Adrenal gland (tissue), 12 donors: ENCODE results near the gene FMNL2. TPM values are rescaled to one million over a fixed set of nuclear protein-coding genes. Genes with fewer than 3 reads are reported as not detected.

Experiments used
- DNase-seq, 7 donors: peaks; one replicate each; pipeline ENCODE4 v3.0.0-alpha.2; 2019 to 2020
- H3K27ac ChIP-seq, 5 donors: fragments of 200-600 bp; sonication (generic) in 4 of 5; 1 replicate in 3 of 5; 2 replicates in 2 of 5; pipeline versions ENCODE4 v1.5.1 to v1.8.0; 2016 to 2020; ENCODE audit warnings: mild to moderate bottlenecking in 1 of 5
- H3K27me3 ChIP-seq: fragments of 200-600 bp; 2 replicates; pipeline ENCODE4 v1.8.0; 2021
- H3K36me3 ChIP-seq, 2 donors: fragments of 200-600 bp; replicated peaks in 1 of 2; 1 replicate in 1 of 2; 2 replicates in 1 of 2; pipeline versions ENCODE4 v1.5.1 to v1.8.0; 2018 to 2022
- H3K4me1 ChIP-seq, 2 donors: fragments of 200-600 bp; replicated peaks in 1 of 2; 1 replicate in 1 of 2; 2 replicates in 1 of 2; pipeline versions ENCODE4 v1.5.1 to v1.8.0; 2018 to 2021
- H3K4me3 ChIP-seq, 4 donors: fragments of 200-600 bp; sonication (generic) in 3 of 4; one replicate each; pipeline ENCODE4 v1.5.1; 2016 to 2018
- H3K9me3 ChIP-seq, 3 donors: fragments of 200-600 bp; sonication (generic) in 1 of 3; replicated peaks in 1 of 3; 1 replicate in 2 of 3; 2 replicates in 1 of 3; pipeline versions ENCODE4 v1.5.1 to v1.8.0; 2016 to 2021
- CTCF ChIP-seq, 6 experiments: fragments of 450-650 bp in 4 of 6; fragments of 200-600 bp in 2 of 6; sonication (generic) in 1 of 6; IDR thresholded peaks; 1 replicate in 5 of 6; 2 replicates in 1 of 6; pipeline versions ENCODE4 v1.5.1 to v1.8.0; 2016 to 2021; ENCODE audit warnings: antibody characterized with exemption in 6 of 6, mild to moderate bottlenecking in 2 of 6, moderate library complexity in 1 of 6
- POLR2A ChIP-seq, 2 donors: fragments of 450-650 bp; IDR thresholded peaks; one replicate each; pipeline ENCODE4 v1.6.1; 2017; ENCODE audit warnings: antibody characterized with exemption in 2 of 2, mild to moderate bottlenecking in 2 of 2, moderate library complexity in 1 of 2
- WGBS, 4 donors: extraction: QIAGEN DNeasy Blood & Tissue Kit in 2 of 4; methylation state at CpG; one replicate each; pipeline versions ENCODE4 v1.1.5 to v1.1.7; 2013 to 2017; 5-methylcytosine and 5-hydroxymethylcytosine counted together
- intact Hi-C, 2 donors: fragments of 100-400 bp; cut with DNase I; formaldehyde crosslinking; loops; one replicate each; pipeline versions ENCODE4 v1.14.1 to v1.15.0; 2022 to 2023
- polyA plus RNA-seq, 3 donors: library from polyadenylated mRNA; stranded (reverse); fragments of 200-250 nt in 2 of 3; fragments of 350-450 nt in 1 of 3; fragmentation: Illumina TruSeq in 1 of 3; extraction: RNeasy Lipid Tissue Mini Kit (QIAGEN cat#74804) in 1 of 3; gene quantifications; one replicate each; pipeline ENCODE4 v1.2.3, GENCODE V29; 2013 to 2014
- total RNA-seq, 9 donors: library from RNA; depleted of rRNA in 4 of 9; stranded (reverse); fragments of >200 nt in 4 of 9; fragments of 120-200 nt in 1 of 9; fragmentation: NEBNext Ultra II Directional in 1 of 9; extraction: Animal tissue kit (Norgen Biotek cat#: 25700) in 1 of 9; gene quantifications; one replicate each; pipeline versions ENCODE4 v1.1.0 to v1.2.4, GENCODE V29; 2013 to 2023
- donor health status: healthy with polysubstance abuse.
- donor health status: Bipolar disorder and iron deficiency.
- donor health status: DM: yes; HTN: yes; CAD: no.
- donor health status: DM: no; HTN: no; CAD: no.
- donor health status: DM: no; HTN: no; CAD: no.
- donor health status: DM: yes; HTN: yes; CAD: no.

FMNL2 gene
- total and polyA plus RNA-seq, 12 donors, result 23.5 to 54.2 (median 36.7) TPM

- H3K4me1 ChIP-seq, result peaks cover 9 to 13% of the 10 kb centered on the region in 2 donors
- H3K27ac ChIP-seq, result no peak overlapping the region
- H3K4me3 ChIP-seq, result no peak overlapping the region
- TF ChIP-seq CTCF (IDR thresholded peaks at IDR 0.05), result no peak
- TF ChIP-seq POLR2A (IDR thresholded peaks at IDR 0.05), result no peak
- DNase-seq, result no peak
- no peaks in the 10 kb centered on the region for H3K36me3 ChIP-seq
- intact Hi-C loops, result no loop called here
- no peaks in the 10 kb centered on the region for H3K27me3 ChIP-seq
- no peaks in the 10 kb centered on the region for H3K9me3 ChIP-seq
- 29 to 38% (median 35%) methylated on average over 3 of the region's 3 CpGs for WGBS, 4 donors
Observed at GRCh38 chr2:152354909-152355308, 19.9 kb downstream of the FMNL2 start.

- H3K27ac ChIP-seq, result no peak overlapping the region
- DNase-seq, result no peak
- H3K4me3 ChIP-seq, result no peak overlapping the region
- intact Hi-C loops, result no loop called here
- H3K4me1 ChIP-seq, result peaks cover 9 to 13% of the 10 kb centered on the region in 2 donors
- no peaks in the 10 kb centered on the region for H3K36me3 ChIP-seq
- WGBS, 4 donors, result 67 to 83% (median 78%) methylated on average over 2 of the region's 2 CpGs
- H3K27me3 ChIP-seq, result no peaks in the 10 kb centered on the region
- no peak for TF ChIP-seq CTCF (IDR thresholded peaks at IDR 0.05)
- no peak for TF ChIP-seq POLR2A (IDR thresholded peaks at IDR 0.05)
- no peaks in the 10 kb centered on the region for H3K9me3 ChIP-seq
Observed at GRCh38 chr2:152355409-152355831, 20.4 kb downstream of the FMNL2 start.

GRCh38 chr2:152359573-152360363, 24.8 kb downstream of the FMNL2 start:
- 91 to 96% (median 95%) methylated on average over 6 of the region's 6 CpGs for WGBS, 4 donors
- Histone ChIP-seq H3K36me3 (no peaks in the 10 kb centered on the region), H3K27me3 (no peaks in the 10 kb centered on the region), H3K4me1 (peaks cover 6 to 8% of the 10 kb centered on the region in 2 donors), H3K4me3 (no peak overlapping the region), H3K9me3 (no peaks in the 10 kb centered on the region), H3K27ac (no peak overlapping the region)
- no peak for TF ChIP-seq CTCF (IDR thresholded peaks at IDR 0.05)
- no peak for TF ChIP-seq POLR2A (IDR thresholded peaks at IDR 0.05)
- intact Hi-C loops, result no loop called here
- no peak for DNase-seq

- WGBS, 4 donors, result 71 to 90% (median 79%) methylated on average over 1 of the region's 1 CpG
- Histone ChIP-seq H3K27me3 (no peaks in the 10 kb centered on the region), H3K4me1 (peaks cover 8 to 16% of the 10 kb centered on the region in 2 donors), H3K4me3 (no peak overlapping the region), H3K27ac (no peak overlapping the region), H3K36me3 (no peaks in the 10 kb centered on the region), H3K9me3 (no peaks in the 10 kb centered on the region)
- intact Hi-C loops, result no loop called here
- DNase-seq, result no peak
- no peak for TF ChIP-seq CTCF (IDR thresholded peaks at IDR 0.05)
- TF ChIP-seq POLR2A (IDR thresholded peaks at IDR 0.05), result no peak
Observed at GRCh38 chr2:152363936-152364335, 29.0 kb downstream of the FMNL2 start.
